Measurements from ENCODE around the gene TAGLN3.

DNA sequence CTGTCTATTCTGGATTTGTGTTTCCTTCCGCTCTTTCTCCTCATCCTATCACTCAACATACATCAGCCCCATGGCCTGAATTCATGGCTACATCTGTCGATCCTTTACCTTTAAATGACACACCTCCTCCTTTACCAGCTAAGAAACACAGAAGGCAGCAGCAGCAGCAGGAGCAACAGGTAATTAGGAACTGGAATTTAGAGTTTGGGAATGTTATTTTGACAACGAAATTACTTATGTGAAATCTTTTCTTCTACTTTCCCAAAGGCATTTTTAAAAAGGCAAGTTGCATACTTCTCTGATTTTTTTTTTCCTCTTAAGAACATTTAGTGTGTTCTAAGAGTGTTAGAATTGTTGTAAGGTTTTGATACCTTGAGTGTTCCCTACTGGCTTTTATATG is 49.0 kb upstream of the TAGLN3 start:
- TF ChIP-seq, protein P1, sequence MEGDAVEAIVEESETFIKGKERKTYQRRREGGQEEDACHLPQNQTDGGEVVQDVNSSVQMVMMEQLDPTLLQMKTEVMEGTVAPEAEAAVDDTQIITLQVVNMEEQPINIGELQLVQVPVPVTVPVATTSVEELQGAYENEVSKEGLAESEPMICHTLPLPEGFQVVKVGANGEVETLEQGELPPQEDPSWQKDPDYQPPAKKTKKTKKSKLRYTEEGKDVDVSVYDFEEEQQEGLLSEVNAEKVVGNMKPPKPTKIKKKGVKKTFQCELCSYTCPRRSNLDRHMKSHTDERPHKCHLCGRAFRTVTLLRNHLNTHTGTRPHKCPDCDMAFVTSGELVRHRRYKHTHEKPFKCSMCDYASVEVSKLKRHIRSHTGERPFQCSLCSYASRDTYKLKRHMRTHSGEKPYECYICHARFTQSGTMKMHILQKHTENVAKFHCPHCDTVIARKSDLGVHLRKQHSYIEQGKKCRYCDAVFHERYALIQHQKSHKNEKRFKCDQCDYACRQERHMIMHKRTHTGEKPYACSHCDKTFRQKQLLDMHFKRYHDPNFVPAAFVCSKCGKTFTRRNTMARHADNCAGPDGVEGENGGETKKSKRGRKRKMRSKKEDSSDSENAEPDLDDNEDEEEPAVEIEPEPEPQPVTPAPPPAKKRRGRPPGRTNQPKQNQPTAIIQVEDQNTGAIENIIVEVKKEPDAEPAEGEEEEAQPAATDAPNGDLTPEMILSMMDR (IDR thresholded peaks at IDR 0.05; ENCODE audit: insufficient read depth, low read length, poor library complexity, severe bottlenecking), result no peak
- no peak for TF ChIP-seq EZH2phosphoT487 (conservative IDR thresholded peaks at IDR 0.05; ENCODE audit: low read length)

Measured in SU-DHL-6 (cell line).